ENCODE data around the gene BICD1. TPM values are rescaled to one million over a fixed set of nuclear protein-coding genes. Genes with fewer than 3 reads are reported as not detected.

BICD1 gene
- polyA plus RNA-seq, 1 of the 3 experiments (the other 2 are of a cell fraction): 12.1 TPM

GRCh38 chr12:32423559-32423958, 316.9 kb downstream of the BICD1 start:
- no peak overlapping the region for H2AFZ ChIP-seq (ENCODE audit: low read depth)
- POLR2A ChIA-PET: no interaction called here
- H3K9me2 ChIP-seq: no peaks in the 10 kb centered on the region
- no peak overlapping the region for H3K4me2 ChIP-seq
- H3K27me3 ChIP-seq (ENCODE audit: insufficient read depth): no peaks in the 10 kb centered on the region
- DNase-seq: no peak
- H3K79me2 ChIP-seq (ENCODE audit: insufficient read depth): no peaks in the 10 kb centered on the region
- CTCF ChIA-PET: interaction anchor here (1.0 kb wide), 1 partner anchor 249 kb away, joined by 3 read pairs; no protein-coding TSS in a partner anchor
- TF ChIP-seq TCF12 (IDR thresholded peaks at IDR 0.05) (no peak), TAF1 (IDR thresholded peaks at IDR 0.05; ENCODE audit: borderline replicate concordance, low read depth, low read length) (no peak)
- no peaks in the 10 kb centered on the region for H3K9me3 ChIP-seq
- no peak overlapping the region for H3K9ac ChIP-seq
- H3F3A ChIP-seq (replicated peaks; ENCODE audit: insufficient read depth): no peaks in the 10 kb centered on the region
- H4K20me1 ChIP-seq (ENCODE audit: insufficient read depth): no peaks in the 10 kb centered on the region
- no peak overlapping the region for H3K27ac ChIP-seq (ENCODE audit: low read depth in 2 of 2, low read length in 1 of 2)
- H3K4me1 ChIP-seq (ENCODE audit: control insufficient read depth in 1 of 2, insufficient read depth in 2 of 2, low read depth in 1 of 2, low read length in 1 of 2): peaks cover 0 to 5% of the 10 kb centered on the region in 2 experiments; a peak in 1 of 4 replicates
- H3K36me3 ChIP-seq (replicated peaks in 1 of 2; ENCODE audit: control insufficient read depth in 1 of 2, insufficient read depth in 2 of 2, low read length in 1 of 2): no peaks in the 10 kb centered on the region
- H3K4me3 ChIP-seq (ENCODE audit: low read depth in 2 of 2, low read length in 1 of 2): no peak overlapping the region

DNA sequence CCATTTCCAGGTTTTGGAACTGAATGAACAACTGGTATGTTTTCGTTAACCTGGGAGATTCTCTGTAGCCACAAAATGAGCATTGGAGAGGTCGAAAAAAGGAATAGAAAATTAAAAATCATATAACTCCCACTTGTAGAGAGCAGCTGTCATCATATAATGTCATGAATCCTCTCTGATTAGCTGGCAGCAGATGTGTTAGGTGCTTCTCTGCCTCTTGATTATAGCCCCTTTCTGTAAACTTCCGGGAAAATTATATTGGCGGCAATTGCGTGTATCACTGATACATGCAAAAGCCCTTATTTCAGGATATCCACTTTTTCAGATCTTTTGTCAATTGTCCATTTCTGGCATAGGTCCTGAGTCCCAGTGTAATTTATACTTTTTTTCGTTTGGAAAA, 324.4 kb downstream of the BICD1 start:
- ChIA-PET POLR2A (no interaction called here), CTCF (no interaction called here)
- Histone ChIP-seq H3K27me3 (ENCODE audit: insufficient read depth) (no peaks in the 10 kb centered on the region), H3K9me2 (no peaks in the 10 kb centered on the region), H3F3A (replicated peaks; ENCODE audit: insufficient read depth) (no peaks in the 10 kb centered on the region), H3K9ac (no peak overlapping the region), H4K20me1 (ENCODE audit: insufficient read depth) (no peaks in the 10 kb centered on the region), H3K4me3 (ENCODE audit: low read depth in 2 of 2, low read length in 1 of 2) (no peak overlapping the region), H2AFZ (ENCODE audit: low read depth) (no peak overlapping the region), H3K36me3 (replicated peaks in 1 of 2; ENCODE audit: control insufficient read depth in 1 of 2, insufficient read depth in 2 of 2, low read length in 1 of 2) (no peaks in the 10 kb centered on the region), H3K27ac (ENCODE audit: low read depth in 2 of 2, low read length in 1 of 2) (no peak overlapping the region), H3K79me2 (ENCODE audit: insufficient read depth) (no peaks in the 10 kb centered on the region), H3K4me2 (no peak overlapping the region), H3K4me1 (ENCODE audit: control insufficient read depth in 1 of 2, insufficient read depth in 2 of 2, low read depth in 1 of 2, low read length in 1 of 2) (no peaks in the 10 kb centered on the region), H3K9me3 (no peaks in the 10 kb centered on the region)
- DNase-seq: no peak
- no peak for TF ChIP-seq FOXJ3 (CRISPR knock-in tag; IDR thresholded peaks at IDR 0.05)
- TF ChIP-seq EZH2phosphoT487 (IDR thresholded peaks at IDR 0.05; ENCODE audit: borderline replicate concordance, low read depth): no peak
- no peak for TF ChIP-seq YY1 (IDR thresholded peaks at IDR 0.05; ENCODE audit: low read depth)
- TF ChIP-seq, protein P1, sequence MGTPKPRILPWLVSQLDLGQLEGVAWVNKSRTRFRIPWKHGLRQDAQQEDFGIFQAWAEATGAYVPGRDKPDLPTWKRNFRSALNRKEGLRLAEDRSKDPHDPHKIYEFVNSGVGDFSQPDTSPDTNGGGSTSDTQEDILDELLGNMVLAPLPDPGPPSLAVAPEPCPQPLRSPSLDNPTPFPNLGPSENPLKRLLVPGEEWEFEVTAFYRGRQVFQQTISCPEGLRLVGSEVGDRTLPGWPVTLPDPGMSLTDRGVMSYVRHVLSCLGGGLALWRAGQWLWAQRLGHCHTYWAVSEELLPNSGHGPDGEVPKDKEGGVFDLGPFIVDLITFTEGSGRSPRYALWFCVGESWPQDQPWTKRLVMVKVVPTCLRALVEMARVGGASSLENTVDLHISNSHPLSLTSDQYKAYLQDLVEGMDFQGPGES (IDR thresholded peaks at IDR 0.05; ENCODE audit: low read depth, low read length): no peak
- no peak for TF ChIP-seq RAD21 (IDR thresholded peaks at IDR 0.05; ENCODE audit: low read length)
- TF ChIP-seq MXI1 (IDR thresholded peaks at IDR 0.05; ENCODE audit: low read depth, low read length): no peak
- TF ChIP-seq TAF1 (IDR thresholded peaks at IDR 0.05; ENCODE audit: borderline replicate concordance, low read depth, low read length): no peak
- TF ChIP-seq NFIC (IDR thresholded peaks at IDR 0.05; ENCODE audit: borderline replicate concordance): no peak
- no peak for TF ChIP-seq NRF1 (IDR thresholded peaks at IDR 0.05; ENCODE audit: low read depth, low read length)
- TF ChIP-seq MEF2A (IDR thresholded peaks at IDR 0.05; ENCODE audit: borderline replicate concordance, low read depth): no peak
- no peak for TF ChIP-seq EP300 (IDR thresholded peaks at IDR 0.05; ENCODE audit: borderline replicate concordance in 1 of 2, low read depth in 1 of 2, low read length in 1 of 2)
- WGBS (ENCODE audit: low lambda C conversion rate): 67% methylated on average over 6 of the region's 6 CpGs

Small RNA genes lying within 50 kb of the gene (small RNA-seq; reads per million reads assigned to genes)
- 0 reads per million in 7 experiments for gene AC048344.2
- gene AC048344.3: 0 reads per million in 7 experiments
- 0 reads per million in 7 experiments for gene RF00019

Other genes starting within 250 kb of the BICD1 start
- 4.9 and 7.7 TPM in 2 replicates for gene RESF1, start 147.4 kb upstream of the BICD1 start, polyA plus RNA-seq (2012; rRNA removed)